Keratinocyte (primary cell): ENCODE results near the gene RAB35. TPM values are rescaled to one million over a fixed set of nuclear protein-coding genes. Genes with fewer than 3 reads are reported as not detected.

ENCODE experiments used
- polyA plus RNA-seq, 5 experiments: library from polyadenylated mRNA; depleted of rRNA in 3 of 5; stranded (reverse) in 3 of 5; stranded (forward) in 1 of 5; unstranded in 1 of 5; fragments of >200 nt; gene quantifications; 1 replicate in 1 of 5; 2 replicates in 3 of 5; 3 replicates in 1 of 5; pipeline versions ENCODE4 v1.2.1 to v1.2.3, GENCODE V29; 2011 to 2012; ENCODE audit warnings: missing spikeins in 2 of 5, low read depth in 1 of 5, low replicate concordance in 1 of 5
- small RNA-seq, 3 experiments: library from RNA; depleted of rRNA; stranded (forward); fragments of <200 nt; gene quantifications; one replicate each; pipeline ENCODE3, GENCODE V24; 2012; ENCODE audit warnings: low read depth in 3 of 3, low replicate concordance in 1 of 3; ENCODE audit not compliant: insufficient read length in 3 of 3

The RAB35 gene
- polyA plus RNA-seq, 1 donor (not counting 4 experiments of a cell fraction or from before 2014, with no cell fraction given) = 68.4 TPM

Small RNA genes lying within 50 kb of the gene (small RNA-seq; reads per million reads assigned to genes)
- gene AC004812.1 (0 reads per million in 3 experiments), gene MIR4498 (0 to 0.33 (median 0.07) reads per million in 3 experiments)

Other genes starting within 250 kb of the RAB35 start
- 1.4 to 6.6 TPM (median 6.2 TPM) in 3 replicates for gene CIT, start 239.4 kb downstream of the RAB35 start, polyA plus RNA-seq
- gene BICDL1, start 127.5 kb downstream of the RAB35 start, polyA plus RNA-seq = 5.2 to 8.0 TPM (median 6.4 TPM) in 3 replicates
- 26.1 to 56.3 TPM (median 34.1 TPM) in 3 replicates for gene GCN1, start 78.0 kb upstream of the RAB35 start, polyA plus RNA-seq
- 3,950 to 5,808 TPM (median 4,618 TPM) in 3 replicates for gene RPLP0, start 84.4 kb upstream of the RAB35 start, polyA plus RNA-seq
- gene PXN, start 149.0 kb upstream of the RAB35 start, polyA plus RNA-seq = 98.7 to 224 TPM (median 114 TPM) in 3 replicates
- under 0.01 TPM in 2 of 3 replicates, not detected in the other for gene RNU4-2, start 175.2 kb upstream of the RAB35 start, polyA plus RNA-seq
- under 0.01 TPM in 2 of 3 replicates, not detected in the other for gene RNU4-1, start 176.5 kb upstream of the RAB35 start, polyA plus RNA-seq
- 0.75 to 1.7 TPM (median 0.98 TPM) in 3 replicates for gene SIRT4, start 185.6 kb upstream of the RAB35 start, polyA plus RNA-seq
- gene PLA2G1B, start 211.0 kb upstream of the RAB35 start, polyA plus RNA-seq = not detected in 3 replicates